Nephron progenitor cell (in vitro differentiated cells): ENCODE data around the gene LSS.

Experiments used
- DNase-seq: peaks from one replicate; pipeline ENCODE4 v3.0.0; 2021
- H3K27ac Mint-ChIP-seq: 2 replicates; pipeline ENCODE4 v1.8.0; 2021; ENCODE audit warnings: mild to moderate bottlenecking, moderate library complexity, mixed read lengths
- H3K27me3 Mint-ChIP-seq: 2 replicates; pipeline ENCODE4 v1.8.0; 2021; ENCODE audit warnings: mild to moderate bottlenecking, low read depth, mixed read lengths; ENCODE audit not compliant: poor library complexity
- H3K36me3 Mint-ChIP-seq: 2 replicates; pipeline ENCODE4 v1.8.0; 2021; ENCODE audit warnings: low read depth, mixed read lengths
- H3K4me1 Mint-ChIP-seq: 2 replicates; pipeline ENCODE4 v1.8.0; 2021; ENCODE audit warnings: mixed read lengths
- H3K4me3 Mint-ChIP-seq: 2 replicates; pipeline ENCODE4 v1.8.0; 2021; ENCODE audit warnings: mild to moderate bottlenecking, moderate library complexity, mixed read lengths
- H3K9me3 Mint-ChIP-seq: 2 replicates; pipeline ENCODE4 v1.8.0; 2021; ENCODE audit warnings: mild to moderate bottlenecking, moderate library complexity, mixed read lengths
- TF ChIP-seq, protein P1 (sequence below): fragments of 200-600 bp; sonication (generic); IDR thresholded peaks from 2 replicates; pipeline ENCODE4 v1.5.0; 2021; ENCODE audit warnings: antibody characterized with exemption

Gene LSS

DNA sequence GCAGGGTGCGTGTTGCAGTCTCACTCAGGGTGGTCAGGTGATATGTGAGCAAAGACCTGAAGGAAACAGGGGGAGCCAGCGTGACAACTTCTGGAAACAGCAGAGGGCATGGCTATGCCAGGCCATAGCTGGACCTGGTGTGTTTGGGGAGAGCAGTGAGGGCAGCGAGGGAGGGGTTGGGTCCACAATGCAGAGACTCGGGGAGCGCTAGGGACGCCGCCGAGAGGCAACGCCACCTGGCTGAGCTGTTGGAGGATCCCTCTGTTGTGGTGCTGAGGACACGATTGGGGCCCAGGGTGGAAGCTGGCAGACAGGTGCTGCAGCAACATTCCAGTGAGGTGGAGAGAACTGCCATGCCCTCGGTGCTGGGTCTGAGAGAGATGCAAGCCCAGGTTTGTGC lies 26.6 kb upstream of the LSS start:
- H3K27me3 Mint-ChIP-seq = peaks cover 4% of the 10 kb centered on the region
- H3K27ac Mint-ChIP-seq = peak overlapping the region; percentile 88
- peaks cover 15% of the 10 kb centered on the region for H3K4me1 Mint-ChIP-seq
- no peak for DNase-seq
- no peak overlapping the region for H3K4me3 Mint-ChIP-seq
- H3K36me3 Mint-ChIP-seq = peaks cover 80% of the 10 kb centered on the region
- TF ChIP-seq, protein P1, sequence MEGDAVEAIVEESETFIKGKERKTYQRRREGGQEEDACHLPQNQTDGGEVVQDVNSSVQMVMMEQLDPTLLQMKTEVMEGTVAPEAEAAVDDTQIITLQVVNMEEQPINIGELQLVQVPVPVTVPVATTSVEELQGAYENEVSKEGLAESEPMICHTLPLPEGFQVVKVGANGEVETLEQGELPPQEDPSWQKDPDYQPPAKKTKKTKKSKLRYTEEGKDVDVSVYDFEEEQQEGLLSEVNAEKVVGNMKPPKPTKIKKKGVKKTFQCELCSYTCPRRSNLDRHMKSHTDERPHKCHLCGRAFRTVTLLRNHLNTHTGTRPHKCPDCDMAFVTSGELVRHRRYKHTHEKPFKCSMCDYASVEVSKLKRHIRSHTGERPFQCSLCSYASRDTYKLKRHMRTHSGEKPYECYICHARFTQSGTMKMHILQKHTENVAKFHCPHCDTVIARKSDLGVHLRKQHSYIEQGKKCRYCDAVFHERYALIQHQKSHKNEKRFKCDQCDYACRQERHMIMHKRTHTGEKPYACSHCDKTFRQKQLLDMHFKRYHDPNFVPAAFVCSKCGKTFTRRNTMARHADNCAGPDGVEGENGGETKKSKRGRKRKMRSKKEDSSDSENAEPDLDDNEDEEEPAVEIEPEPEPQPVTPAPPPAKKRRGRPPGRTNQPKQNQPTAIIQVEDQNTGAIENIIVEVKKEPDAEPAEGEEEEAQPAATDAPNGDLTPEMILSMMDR = no peak
- no peaks in the 10 kb centered on the region for H3K9me3 Mint-ChIP-seq

DNA sequence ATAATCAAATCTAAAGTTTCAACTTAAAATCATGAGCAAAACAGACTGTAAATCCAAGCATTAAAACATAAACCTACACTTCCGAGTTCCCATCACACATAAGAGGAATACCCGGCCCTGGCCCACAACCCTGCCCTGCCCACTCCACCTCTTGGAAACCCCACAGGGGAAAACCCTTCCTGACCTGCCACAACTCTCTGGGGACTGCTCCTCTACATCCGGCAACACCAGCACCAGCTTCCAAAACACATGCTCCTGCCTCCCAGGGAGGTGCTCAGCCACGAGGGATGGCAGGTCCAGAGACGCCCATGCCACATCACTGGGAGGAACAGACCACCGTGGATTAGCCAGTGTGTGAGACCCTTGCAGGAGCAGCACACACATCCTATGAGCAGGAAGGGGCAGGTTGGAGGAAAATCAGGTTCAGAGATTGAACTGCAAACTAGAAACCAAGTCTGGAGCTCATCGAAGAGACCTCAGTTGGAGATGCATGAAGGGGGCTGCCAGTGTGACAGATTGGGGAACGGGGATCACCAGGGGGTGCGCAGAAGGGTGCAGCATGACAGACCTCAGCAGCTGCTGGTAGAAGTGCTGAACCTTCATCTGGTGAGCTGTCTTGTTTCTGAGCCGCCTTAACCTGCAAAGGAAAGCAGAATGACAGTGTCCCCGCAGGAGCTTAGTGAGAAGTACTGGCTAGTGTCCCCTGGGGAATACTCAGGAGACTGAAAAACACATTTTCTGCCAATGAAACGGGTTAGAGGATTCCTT lies 25.8 kb upstream of the LSS start:
- DNase-seq = no peak
- Mint-ChIP-seq H3K27ac (peak overlapping the region; percentile 89), H3K27me3 (peaks cover 4% of the 10 kb centered on the region), H3K9me3 (no peaks in the 10 kb centered on the region), H3K4me3 (no peak overlapping the region), H3K36me3 (peaks cover 84% of the 10 kb centered on the region), H3K4me1 (peaks cover 15% of the 10 kb centered on the region)
- TF ChIP-seq, protein P1 = no peak

DNA sequence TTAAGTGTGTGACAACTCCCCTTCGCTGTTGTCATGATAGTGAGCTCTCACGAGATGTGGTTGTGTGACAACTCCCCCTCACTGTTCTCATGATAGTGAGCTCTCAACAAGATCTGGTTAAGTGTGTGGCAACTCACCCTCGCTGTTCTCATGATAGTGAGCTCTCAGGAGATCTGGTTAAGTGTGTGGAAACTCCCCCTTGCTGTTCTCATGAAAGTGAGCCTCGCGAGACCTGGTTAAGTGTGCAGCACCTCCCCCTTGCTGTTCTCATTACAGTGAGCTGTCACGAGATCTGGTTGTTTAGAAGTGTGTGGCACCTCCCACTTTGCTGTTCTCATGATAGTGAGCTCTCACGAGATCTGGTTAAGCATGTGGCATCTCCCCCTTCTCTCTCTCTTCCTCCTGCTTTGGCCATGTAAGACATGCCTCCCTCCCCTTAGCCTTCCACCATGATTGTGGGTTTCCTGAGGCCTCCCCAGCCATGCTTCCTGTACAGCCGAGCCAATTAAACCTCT lies 25.1 kb upstream of the LSS start:
- Mint-ChIP-seq H3K36me3 (peaks cover 82% of the 10 kb centered on the region), H3K4me1 (peaks cover 15% of the 10 kb centered on the region), H3K27me3 (peaks cover 4% of the 10 kb centered on the region), H3K4me3 (no peak overlapping the region), H3K27ac (peak overlapping the region; percentile 89), H3K9me3 (no peaks in the 10 kb centered on the region)
- TF ChIP-seq, protein P1 = no peak
- DNase-seq = no peak

DNA sequence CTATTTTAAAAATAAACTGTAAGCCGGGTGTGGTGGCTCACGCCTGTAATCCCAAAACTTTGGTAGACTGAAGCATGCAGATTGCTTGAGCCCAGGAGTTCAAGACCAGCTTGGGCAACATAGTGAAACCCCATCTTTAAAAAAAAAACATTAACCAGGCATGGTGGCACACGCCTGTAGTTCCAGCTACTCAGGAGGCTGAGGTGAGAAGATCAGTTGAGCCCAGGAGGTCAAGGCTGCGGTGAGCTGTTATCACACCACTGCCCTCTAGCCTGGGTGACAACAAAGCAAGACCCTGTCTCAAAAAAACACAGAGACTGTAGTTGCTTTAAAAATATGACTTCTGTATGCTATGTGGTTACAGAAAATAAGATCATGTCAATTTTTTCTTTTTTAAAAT lies 24.3 kb upstream of the LSS start:
- H3K4me3 Mint-ChIP-seq = no peak overlapping the region
- TF ChIP-seq, protein P1 = no peak
- H3K27ac Mint-ChIP-seq = no peak overlapping the region
- H3K9me3 Mint-ChIP-seq = no peaks in the 10 kb centered on the region
- H3K27me3 Mint-ChIP-seq = peaks cover 4% of the 10 kb centered on the region
- H3K4me1 Mint-ChIP-seq = peaks cover 15% of the 10 kb centered on the region
- DNase-seq = no peak
- peaks cover 79% of the 10 kb centered on the region for H3K36me3 Mint-ChIP-seq

DNA sequence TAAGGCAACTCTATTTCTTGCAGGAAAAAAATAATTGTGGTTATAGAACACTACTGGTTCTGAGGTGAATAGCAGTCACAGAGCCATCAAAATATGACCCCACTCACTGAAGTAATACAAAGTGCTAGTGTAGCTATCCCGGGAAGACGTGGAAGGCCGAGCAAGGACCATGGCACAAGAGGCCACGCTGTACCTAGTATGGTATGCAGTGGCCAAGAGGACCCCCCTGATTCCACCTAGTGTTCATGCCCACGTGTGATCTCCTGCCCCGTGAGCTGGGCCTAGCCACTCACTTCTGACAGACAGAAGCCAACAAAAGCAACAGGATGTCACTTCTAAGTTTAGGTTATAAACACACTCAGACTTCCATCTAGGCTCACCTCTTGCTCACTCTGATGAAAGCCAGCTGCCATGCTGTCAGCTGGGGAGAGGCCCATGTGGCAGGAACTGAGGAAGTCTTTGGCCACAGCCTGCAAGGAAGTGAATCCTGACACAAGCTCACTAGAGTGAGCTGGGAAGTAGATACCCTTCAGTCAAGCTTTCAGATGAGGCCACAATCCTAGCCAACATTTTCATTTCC lies 21.7 kb upstream of the LSS start:
- H3K4me1 Mint-ChIP-seq = peaks cover 15% of the 10 kb centered on the region
- TF ChIP-seq, protein P1 = no peak
- peaks cover 4% of the 10 kb centered on the region for H3K27me3 Mint-ChIP-seq
- H3K4me3 Mint-ChIP-seq = no peak overlapping the region
- H3K9me3 Mint-ChIP-seq = no peaks in the 10 kb centered on the region
- no peak for DNase-seq
- H3K36me3 Mint-ChIP-seq = peaks cover 76% of the 10 kb centered on the region
- H3K27ac Mint-ChIP-seq = peak overlapping the region; percentile 78
